ENCODE data around the gene TRMT6.

The TRMT6 gene

GRCh38 chr20:5947276-5947675 lies 3.1 kb downstream of the TRMT6 start:
- DNase-seq, result peak; percentile 44

- no peak for DNase-seq
These were observed 4.4 kb downstream of the TRMT6 start for GRCh38 chr20:5945963-5946362.

GRCh38 chr20:5938456-5939029 lies 11.8 kb downstream of the TRMT6 start:
- no peak for DNase-seq

- no peak for DNase-seq
These were observed 14.1 kb downstream of the TRMT6 start for GRCh38 chr20:5936238-5936637.

- DNase-seq, result no peak
These were observed 14.9 kb downstream of the TRMT6 start for GRCh38 chr20:5935384-5935783.

- DNase-seq, result peak; percentile 36
These were observed 16.4 kb downstream of the TRMT6 start for GRCh38 chr20:5933802-5934436.

- no peak for DNase-seq
These were observed 17.5 kb downstream of the TRMT6 start for GRCh38 chr20:5932796-5933195.

GRCh38 chr20:5931411-5931810 lies 18.9 kb downstream of the TRMT6 start:
- DNase-seq, result no peak

- DNase-seq, result no peak
These were observed 21.3 kb downstream of the TRMT6 start for GRCh38 chr20:5928836-5929715.

GRCh38 chr20:5927749-5928462 lies 22.4 kb downstream of the TRMT6 start:
- DNase-seq, result no peak

GRCh38 chr20:5925551-5925950 lies 24.8 kb downstream of the TRMT6 start:
- no peak for DNase-seq

- DNase-seq, result no peak
These were observed 26.8 kb downstream of the TRMT6 start for GRCh38 chr20:5923493-5923892.

GRCh38 chr20:5920581-5920980 lies 29.8 kb downstream of the TRMT6 start:
- DNase-seq, result no peak

GRCh38 chr20:5919626-5920544 lies 30.4 kb downstream of the TRMT6 start:
- DNase-seq, result peak; percentile 31

- DNase-seq, result peak; percentile 66
These were observed 31.3 kb downstream of the TRMT6 start for GRCh38 chr20:5918856-5919625.

GRCh38 chr20:5914859-5915258 lies 35.5 kb downstream of the TRMT6 start:
- no peak for DNase-seq

GRCh38 chr20:5913166-5913565 lies 37.2 kb downstream of the TRMT6 start:
- DNase-seq, result no peak

GRCh38 chr20:5910186-5910585 lies 40.1 kb downstream of the TRMT6 start:
- no peak for DNase-seq

- DNase-seq, result no peak
These were observed 41.4 kb downstream of the TRMT6 start for GRCh38 chr20:5908981-5909380.

GRCh38 chr20:5900908-5901307 lies 49.4 kb downstream of the TRMT6 start:
- DNase-seq, result no peak

- no peak for DNase-seq
These were observed 50.9 kb downstream of the TRMT6 start for GRCh38 chr20:5899444-5899843.
